NCI-H1436 treated with DMSO at 0.1 percent for 48 hours (cell line): ENCODE measurements around the gene GTPBP10.

Source experiments
- DNase-seq: peaks from one replicate; lab custom pipeline; 2025; lab: John Stamatoyannopoulos, UW

The GTPBP10 gene

DNA sequence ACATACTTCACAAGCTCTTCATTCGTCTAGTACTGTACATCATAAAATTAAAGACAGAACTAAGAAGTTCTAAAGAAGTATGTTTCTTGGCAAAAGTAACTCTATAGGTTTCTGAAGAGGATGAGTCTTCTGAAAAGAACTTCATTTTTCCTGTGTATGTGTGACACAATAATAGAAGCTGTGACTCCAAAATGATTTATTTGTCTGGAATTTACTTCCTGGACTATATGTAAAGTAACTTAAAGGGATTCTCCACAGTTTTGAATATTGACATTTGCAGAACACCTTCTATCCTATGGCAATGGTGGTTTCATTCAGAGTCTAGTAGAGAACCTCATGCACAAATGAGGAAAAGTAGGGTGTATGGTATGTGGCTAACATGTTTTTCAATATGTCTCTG, 36.9 kb downstream of the GTPBP10 start:
- DNase-seq = no peak

DNA sequence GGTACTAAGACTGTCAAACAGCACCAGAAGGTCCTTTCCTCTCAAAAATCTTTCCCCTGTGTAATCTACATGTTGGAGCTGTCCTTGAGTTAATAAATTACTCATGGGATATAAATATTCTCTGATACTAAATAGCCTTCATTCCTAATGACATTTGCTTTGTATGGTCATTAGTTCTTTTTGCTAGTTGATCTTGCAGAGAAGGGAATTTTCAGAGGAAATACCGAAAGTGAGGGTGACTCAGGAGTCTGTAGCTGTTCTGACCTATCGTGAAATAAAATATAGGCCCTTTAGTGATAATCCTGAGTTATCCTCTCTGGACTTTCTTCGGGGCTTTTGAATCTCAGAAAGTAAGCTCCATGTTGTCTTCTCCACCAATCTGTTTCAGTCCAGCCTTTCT, 37.3 kb downstream of the GTPBP10 start:
- DNase-seq = no peak

DNA sequence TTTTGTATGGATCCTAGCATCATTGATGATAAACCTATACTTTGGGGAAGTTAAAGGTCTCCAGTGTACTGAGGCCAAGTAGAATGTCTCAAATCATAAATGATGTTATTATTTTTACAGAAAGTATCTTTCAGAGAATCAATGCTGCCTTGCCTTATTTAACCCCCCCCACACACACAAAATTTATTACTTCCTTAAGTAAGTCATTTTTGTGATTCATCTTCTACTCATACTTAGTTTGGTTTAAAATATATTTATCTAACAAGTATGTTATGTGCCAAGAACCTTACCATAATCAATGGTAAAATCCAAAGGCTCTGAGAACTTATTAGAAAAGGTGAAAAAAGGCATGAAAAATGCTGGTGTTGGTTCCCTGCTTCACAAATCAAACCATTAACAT, 37.9 kb downstream of the GTPBP10 start:
- DNase-seq = no peak

DNA sequence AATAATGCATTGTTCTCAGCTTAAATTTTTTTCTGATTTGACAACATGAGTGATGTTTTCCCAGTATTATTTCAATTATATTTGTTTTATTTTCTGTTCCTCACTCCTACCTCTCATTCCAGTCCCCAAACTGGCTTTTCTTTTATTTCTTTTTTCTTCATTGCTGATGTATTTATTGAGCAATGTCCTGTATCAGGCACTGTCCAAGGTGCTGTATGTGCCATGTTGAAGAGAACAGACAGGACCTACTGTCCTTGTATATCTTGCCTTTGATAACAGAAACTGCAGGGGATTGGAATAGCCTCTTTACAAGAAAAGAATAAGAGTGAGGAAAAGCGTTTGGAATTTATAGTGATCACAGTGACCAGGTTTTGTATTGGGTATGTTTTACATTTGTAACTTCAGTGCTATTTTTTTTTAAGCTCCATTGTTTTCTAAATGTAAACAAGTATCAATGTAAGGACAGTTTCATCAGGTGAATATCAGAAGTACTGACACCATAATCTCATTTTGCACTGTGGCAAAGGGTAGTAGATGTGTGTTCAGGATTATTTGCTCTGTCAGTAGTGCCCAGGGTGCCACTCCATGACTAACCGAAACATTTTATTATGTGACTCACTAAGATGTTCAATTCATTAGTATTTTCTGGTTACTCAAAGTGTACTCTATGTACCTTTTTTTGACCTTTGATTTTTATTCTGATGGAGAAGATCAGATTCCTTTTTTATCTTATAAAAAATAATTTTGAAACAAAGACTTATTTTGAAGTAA, 41.1 kb downstream of the GTPBP10 start:
- DNase-seq = no peak

DNA sequence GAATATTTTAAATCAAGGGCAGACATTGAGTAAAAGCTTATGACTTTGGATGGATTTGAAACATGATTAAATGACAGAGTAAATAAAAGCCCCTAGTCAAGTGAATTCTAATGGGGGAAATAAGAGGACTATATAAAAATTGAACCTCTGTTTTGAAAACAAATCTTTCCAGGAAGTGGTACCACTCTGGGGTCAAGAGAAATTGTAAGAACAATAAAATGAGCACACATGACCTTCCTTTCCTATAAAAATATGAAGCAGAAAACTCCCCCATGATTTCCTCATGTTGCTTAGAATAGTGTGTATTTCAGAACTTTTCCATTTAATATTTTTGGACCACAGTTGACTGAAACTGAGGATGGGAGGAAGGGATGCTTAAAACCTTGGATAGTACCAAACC, 44.4 kb downstream of the GTPBP10 start:
- DNase-seq = no peak

DNA sequence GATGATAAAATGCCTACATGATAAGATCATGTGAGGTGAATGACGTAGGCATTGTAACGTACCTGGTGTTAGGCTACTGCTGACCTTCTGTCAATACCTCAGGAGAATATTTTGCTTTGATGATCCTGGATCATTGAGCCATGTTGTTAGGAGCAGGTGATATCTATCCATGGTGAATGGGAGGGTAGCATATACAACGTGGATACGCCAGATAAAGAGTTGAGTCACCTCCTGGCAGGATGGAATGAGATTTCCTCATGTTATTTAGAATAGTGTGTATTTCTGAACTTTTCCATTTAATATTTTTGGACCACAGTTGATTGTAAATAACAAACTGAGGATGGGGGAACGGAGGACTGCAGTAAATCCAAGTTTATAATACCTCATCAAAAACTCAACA, 45.0 kb downstream of the GTPBP10 start:
- no peak for DNase-seq

DNA sequence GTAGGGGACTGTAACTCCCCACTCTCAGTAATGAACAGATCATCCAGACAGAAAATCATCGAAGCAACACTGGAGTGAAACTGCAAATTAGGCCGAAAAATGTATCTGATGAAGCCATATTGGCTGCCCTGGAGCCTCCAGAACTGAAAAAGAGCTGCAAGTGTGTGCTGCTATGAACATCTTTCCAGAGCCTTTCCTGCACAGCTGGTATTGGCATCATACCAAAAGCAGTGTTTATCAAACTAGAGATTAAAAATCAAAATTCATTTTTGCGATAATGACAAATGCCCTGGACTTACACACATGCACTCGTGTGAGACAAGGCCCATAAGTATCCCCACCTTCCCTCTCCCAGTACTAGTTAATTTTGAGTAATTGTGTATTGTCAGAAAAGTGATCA, 49.9 kb downstream of the GTPBP10 start:
- no peak for DNase-seq

DNA sequence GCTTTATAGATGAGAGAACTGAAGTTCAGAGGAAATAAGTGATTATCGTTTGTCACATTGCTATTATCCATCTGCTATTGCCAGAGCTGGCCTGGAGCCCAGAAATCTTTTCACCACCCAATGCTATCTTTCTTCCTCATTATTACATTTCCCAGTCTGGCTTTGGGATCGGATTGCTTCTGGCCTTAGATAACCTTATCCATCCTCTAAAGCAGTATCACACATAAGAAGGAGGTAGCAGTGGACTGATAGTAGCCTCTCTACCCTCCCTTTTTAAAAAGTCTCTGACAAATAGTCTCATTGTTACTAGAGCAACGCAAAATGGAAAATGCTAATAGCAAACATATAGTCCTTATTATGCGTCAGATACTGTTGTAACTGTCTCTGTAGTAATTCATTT, 55.5 kb downstream of the GTPBP10 start:
- no peak for DNase-seq

DNA sequence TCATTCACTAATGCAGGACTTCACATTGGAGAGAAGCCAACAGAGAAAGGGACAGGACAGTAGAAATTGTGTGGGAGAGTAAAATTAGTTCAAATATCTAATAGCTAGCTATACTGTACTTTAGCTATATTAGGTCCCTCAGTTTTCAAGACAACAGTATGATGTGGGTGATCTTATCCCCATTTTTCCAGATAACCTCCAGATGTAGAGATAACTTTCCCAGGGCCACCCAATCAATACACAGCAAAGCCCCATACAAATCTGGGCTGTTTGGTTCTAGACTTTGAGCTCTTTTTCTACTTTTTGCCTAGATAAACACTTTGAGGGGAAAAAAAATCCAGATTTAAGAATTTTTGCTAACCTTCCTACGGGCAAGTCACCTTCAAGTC, 56.3 kb downstream of the GTPBP10 start:
- DNase-seq = no peak

DNA sequence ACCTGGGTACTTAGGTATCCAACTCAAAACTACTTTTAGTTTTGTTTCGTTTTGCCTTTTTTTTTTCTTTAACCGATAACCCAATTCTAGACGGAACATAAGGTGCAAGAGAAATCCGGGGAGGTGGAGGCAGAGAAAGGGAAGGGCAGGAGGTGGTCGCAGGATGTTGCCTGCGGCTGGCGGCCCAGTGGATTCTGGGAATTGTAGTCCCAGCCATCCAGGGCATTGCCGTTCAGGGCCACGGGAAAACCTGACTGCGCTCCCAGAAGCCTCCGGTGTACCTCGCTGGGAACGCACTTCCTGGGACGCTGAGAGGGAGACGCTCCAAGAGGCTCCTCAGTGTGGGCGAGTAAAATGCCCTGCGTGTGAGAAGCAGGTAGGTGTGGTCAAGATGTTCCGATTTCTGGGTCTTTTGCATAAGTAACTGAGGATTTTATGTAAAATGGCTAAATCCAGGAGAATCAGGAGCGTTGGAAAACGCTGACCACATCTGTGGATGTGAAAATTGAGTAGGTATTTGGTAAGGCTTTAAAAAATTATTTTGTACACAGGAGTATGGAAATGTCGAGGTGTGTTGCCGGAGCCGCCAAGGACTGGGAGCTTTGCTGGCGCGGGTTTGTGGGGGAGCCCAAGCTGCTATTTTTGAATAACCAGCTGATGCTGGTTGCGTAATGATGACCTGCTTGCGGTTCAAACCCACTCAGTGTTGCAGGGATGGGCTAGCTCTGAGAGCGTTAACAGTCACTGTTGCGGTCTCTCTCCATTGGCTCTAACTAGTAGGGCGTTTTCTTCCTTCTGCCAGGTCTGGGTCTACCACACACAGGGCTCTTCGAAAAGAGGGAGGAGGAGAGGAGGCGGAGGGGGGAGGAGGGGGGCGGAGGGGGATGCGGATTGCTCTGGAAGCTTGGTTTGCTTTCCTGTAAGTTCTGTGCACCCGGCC, 56.9 kb downstream of the GTPBP10 start, which contains the start of gene CLDN12:
CLDN12 (plus strand) TSS at position 288 of the 940 bp plus-strand sequence. CDS start 9,216 bp downstream, outside the sequence.
- peak; percentile 62 for DNase-seq

DNA sequence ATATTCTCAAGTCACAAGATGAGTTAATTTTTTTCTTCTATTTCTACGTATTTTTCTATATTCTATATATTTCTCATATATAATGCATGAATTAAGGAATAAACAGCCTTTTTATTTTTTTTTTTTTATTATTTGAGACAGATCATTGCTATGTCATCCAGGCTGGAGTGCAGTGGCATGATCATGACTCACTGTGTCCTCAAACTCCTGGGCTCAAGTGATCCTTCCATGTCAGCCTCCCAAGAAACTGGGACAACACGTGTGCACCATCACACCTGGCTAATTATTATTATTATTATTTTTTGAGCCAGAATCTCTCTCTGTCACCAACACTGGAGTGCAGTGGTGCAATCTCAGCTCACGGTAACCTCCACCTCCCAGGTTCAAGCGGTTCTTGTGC, 58.3 kb downstream of the GTPBP10 start:
- DNase-seq = no peak

DNA sequence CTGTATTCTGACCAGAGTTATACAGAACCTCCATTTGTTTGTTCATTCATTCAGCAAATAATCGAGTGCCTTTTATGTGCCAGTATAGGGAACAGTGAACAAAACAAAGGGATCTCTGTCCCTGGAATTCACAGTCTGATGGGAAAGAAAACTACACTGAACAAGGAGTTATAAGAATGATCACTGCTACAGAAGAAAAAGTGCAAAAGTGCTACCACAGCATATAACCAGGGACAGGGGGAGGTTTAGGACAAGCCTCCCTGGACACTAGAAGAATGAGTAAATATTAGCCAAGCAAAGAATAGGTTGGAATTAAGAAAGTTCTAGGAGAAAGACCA, 60.9 kb downstream of the GTPBP10 start:
- DNase-seq = no peak

DNA sequence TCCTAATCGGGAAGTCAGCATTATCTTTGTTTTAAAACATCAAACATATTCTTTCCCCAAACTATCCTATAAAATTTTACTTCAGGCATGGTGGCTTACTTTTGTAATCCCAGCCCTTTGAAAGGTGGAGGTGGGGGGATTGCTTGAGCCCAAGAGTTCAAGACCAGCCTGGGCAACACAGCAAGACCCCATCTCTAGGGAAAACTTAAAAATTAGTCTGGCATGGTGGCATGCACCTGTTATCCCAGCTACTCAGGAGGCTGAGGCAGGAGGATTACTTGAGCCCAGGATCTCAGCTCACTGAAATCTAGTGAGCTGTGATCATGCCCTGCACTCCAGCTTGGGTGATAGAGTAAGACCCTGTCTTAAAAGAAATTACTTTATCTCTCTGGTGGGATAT, 61.6 kb downstream of the GTPBP10 start:
- no peak for DNase-seq

DNA sequence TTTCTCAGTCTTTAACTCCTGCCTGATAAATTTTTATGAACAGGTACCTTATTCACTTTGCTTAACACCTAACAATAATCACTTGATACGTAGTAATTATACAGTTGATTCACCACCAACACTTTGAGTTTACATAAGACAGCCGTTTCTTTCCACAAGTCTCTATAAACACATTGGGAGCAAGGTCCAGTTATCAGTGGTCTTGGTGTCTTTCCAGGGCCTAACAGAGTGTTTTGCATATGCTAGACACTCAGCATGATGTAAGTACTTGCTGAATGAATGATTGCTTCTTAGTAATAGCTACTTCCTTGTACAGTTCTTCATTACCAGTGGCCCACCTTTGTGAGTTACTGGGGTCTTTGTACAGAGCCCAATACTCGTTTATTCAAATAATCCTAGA, 63.2 kb downstream of the GTPBP10 start:
- no peak for DNase-seq

DNA sequence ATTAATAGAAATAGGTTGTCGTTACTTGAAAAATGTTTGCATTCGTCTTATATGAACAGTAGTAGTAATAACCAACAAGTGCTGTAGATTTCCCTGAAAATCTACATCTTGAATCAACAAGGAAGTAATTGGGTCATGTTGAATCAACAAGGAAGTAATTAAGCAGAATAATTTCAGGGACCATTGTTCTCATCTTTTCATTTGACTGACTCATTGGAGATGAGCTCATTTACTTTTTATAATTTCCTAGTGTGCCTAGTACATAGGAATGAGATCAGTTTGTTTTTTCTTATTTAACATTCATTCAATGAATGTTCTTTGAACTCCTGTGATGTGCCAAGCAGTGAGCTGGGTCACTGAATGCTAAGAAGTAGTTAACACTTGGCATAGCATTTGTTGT, 65.0 kb downstream of the GTPBP10 start:
- DNase-seq = no peak

DNA sequence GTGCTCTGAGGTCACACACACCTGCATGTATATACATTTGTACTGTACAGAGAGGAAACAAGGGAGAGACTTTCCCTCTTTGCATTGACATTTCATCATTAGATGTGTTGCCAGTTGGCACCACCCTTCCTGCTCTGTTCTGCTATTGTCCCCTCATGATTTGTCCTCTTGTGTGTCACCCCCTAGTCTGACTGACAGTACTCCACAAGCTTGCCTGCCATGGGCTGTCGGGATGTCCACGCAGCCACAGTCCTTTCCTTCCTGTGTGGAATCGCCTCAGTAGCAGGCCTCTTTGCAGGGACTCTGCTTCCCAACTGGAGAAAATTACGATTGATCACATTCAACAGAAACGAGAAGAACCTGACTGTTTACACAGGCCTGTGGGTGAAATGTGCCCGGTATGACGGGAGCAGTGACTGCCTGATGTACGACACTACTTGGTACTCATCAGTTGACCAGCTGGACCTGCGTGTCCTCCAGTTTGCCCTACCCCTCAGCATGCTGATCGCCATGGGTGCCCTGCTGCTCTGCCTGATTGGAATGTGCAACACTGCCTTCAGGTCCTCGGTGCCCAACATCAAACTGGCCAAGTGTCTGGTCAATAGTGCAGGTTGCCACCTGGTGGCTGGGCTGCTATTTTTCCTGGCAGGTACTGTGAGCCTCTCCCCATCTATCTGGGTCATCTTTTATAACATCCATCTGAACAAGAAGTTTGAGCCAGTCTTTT, 66.1 kb downstream of the GTPBP10 start:
- no peak for DNase-seq

DNA sequence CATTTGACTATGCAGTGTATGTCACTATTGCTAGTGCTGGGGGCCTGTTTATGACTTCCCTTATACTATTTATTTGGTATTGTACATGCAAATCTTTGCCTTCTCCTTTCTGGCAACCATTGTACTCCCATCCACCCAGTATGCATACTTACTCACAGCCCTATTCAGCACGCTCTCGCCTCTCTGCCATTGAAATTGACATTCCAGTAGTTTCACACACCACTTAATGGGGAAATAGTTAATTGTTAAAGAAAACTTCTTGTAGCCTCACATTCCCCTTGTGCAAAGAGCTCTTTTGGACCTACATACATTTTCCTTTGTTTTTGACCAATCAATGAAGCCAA, 66.6 kb downstream of the GTPBP10 start:
- no peak for DNase-seq

DNA sequence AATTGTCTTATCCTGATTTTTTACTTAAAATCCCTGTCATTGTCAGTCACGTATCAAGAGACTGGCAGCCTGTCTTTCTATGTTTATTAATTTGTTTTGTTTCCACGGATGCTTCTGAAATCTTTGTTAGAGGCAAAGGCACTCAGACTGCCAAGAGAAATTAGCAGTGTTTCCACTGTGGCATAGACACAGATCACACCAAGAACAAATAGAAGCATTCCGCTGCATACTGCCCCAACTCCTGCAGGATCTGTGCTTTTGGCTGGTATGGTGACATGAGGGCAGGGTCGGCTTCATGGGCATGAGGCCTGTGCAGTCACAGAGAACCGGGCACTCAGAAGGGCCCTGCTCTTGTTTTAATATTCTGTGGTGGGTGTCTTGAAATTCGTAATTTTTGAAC, 75.1 kb downstream of the GTPBP10 start:
- DNase-seq = no peak

DNA sequence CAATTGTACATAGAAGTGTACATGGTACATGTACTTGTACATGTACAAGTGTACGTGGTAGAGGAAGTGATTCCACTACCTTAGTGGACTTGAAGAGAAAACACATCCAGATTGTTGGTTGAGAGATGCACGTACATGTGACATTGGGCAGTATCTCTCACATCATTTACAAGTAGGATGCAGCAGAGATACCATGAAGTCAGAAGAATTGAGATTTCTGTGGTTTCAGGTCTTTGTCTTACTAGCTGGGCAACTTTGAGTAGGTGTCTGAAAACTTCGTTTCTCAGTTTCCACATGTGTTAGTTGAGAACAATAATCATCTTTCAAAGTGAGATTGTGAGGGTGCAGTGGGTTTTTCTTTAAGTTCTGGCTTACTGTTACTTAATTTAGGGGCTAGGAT, 78.2 kb downstream of the GTPBP10 start:
- no peak for DNase-seq

DNA sequence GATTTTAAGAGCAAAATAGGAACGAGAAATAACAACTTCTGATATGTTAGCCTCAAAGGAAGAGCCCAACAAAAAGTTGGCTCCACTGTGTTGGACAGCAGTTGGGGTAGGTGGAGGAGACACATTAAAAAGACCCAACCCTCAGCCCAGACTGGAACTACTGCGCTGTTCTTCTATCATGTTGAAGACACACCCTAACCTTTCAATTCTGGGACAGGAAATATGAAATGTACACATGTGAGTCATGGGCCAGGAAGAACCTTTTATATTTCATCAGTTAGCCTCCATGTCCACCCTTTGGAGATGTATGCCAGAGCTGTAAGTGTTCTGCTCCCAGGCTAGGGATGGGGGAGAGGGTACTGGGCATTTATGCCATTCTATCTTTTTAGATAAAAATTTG, 78.9 kb downstream of the GTPBP10 start:
- no peak for DNase-seq

DNA sequence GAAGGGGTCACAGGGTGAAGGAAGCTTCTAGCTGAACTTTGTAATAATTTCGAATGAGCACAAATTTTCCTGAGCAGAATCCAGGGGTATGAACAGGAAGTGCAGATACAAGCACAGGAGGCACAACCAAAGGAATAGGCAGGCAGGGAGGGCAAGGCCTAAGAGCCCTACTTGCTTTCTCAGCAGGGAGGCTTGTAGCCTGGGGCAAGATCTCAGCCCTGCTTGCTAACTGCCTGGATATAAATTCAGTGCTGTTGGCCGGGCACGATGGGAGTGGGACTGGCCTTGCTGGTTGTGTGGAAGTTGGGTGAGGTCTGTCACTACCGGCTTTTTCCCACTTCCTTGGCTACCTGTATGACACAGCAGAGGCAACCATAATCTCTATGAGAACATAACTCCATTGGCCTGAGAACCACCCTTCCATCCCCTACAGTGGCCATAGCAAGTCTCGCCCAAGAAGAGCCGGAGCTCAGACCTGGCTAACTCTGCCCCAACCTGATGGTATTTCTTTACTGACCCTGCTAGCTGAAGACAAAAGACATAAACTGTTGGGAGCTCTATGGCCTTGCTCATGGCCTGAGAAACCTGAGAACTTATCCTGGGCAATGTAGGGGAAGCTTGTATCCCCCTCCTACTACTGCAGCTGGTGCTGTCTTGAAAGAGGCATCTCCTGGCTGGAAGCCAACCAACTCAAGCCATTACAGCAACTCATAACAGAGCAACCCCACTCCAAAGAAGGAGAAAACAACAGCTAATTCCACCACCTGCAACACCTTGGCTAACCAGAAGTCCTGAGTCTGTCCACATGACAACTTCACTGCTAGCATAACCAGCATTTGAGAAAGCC, 84.3 kb downstream of the GTPBP10 start:
- DNase-seq = no peak

DNA sequence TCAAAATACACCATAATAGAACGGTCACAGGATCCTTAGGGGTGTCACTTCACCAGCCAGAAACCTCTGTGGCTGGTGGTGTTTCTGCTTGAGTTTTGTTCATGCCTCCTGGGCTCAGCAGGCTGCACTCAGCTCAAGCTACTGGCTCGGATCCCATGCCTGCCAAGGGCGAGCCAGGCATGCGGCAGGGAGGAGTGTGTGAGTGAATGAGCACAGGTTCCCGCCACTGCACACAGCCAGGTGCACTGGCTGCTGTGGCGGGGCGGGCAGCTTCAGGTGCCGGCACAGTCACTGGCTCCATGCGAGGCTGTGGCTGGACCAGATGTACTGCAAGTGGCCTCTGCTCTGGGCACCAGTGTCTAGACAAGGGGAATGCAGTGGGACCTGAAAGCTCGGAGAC, 86.2 kb downstream of the GTPBP10 start:
- no peak for DNase-seq
